Left lung (tissue), 10 donors: ENCODE measurements around the gene NLRC5. TPM values are rescaled to one million over a fixed set of nuclear protein-coding genes. Genes with fewer than 3 reads are reported as not detected.
A peak's percentile ranks its signal among the peaks of the same experiment; 100 is the strongest.

Experiments used
- ATAC-seq: fragments of 200-7000 bp; cut with Tn5 transposase; one replicate; pipeline ENCODE4 v1.9.1; 2020; ENCODE audit warnings: moderate library complexity
- DNase-seq, 4 donors: peaks; one replicate each; pipeline ENCODE4 v3.0.0-alpha.2; 2013 to 2020
- H3K27ac ChIP-seq, 2 donors: fragments of 200-600 bp; sonication (generic) in 1 of 2; one replicate each; pipeline versions ENCODE4 v1.5.0 to v1.8.0; 2020 to 2021
- H3K27me3 ChIP-seq, 2 donors: fragments of 200-600 bp; sonication (generic) in 1 of 2; one replicate each; pipeline versions ENCODE4 v1.5.0 to v1.8.0; 2020 to 2021
- H3K36me3 ChIP-seq, 2 donors: fragments of 200-600 bp; sonication (generic) in 1 of 2; one replicate each; pipeline versions ENCODE4 v1.5.0 to v1.8.0; 2020 to 2021
- H3K4me1 ChIP-seq, 2 donors: fragments of 200-600 bp; one replicate each; pipeline ENCODE4 v1.8.0; 2021
- H3K4me3 ChIP-seq, 2 donors: fragments of 200-600 bp; sonication (generic) in 1 of 2; one replicate each; pipeline versions ENCODE4 v1.5.0 to v1.8.0; 2020 to 2021; ENCODE audit warnings: mild to moderate bottlenecking in 1 of 2
- H3K9me3 ChIP-seq, 2 donors: fragments of 200-600 bp; sonication (generic) in 1 of 2; one replicate each; pipeline versions ENCODE4 v1.5.0 to v1.8.0; 2020 to 2021
- intact Hi-C, 2 donors: fragments of 100-400 bp; cut with DNase I; formaldehyde crosslinking; loops; one replicate each; pipeline versions ENCODE4 v1.11.2 to v1.14.2; 2022
- polyA plus RNA-seq, 6 donors: library from polyadenylated mRNA; unstranded; fragments of 120-200 nt; gene quantifications; one replicate each; pipeline ENCODE4 v1.2.1, GENCODE V29; 2013; ENCODE audit not compliant: insufficient read length in 6 of 6
- total RNA-seq, 2 donors: library from RNA; stranded (reverse); fragmentation: NEBNext Ultra II Directional; extraction: Animal tissue kit (Norgen Biotek cat#: 25700); gene quantifications; one replicate each; pipeline ENCODE4 v1.2.1, GENCODE V29; 2021
- TF ChIP-seq, protein P1 (sequence below), 2 donors: fragments of 200-600 bp; sonication (generic) in 1 of 2; IDR thresholded peaks; one replicate each; pipeline versions ENCODE4 v1.5.0 to v1.8.0; 2021; ENCODE audit warnings: antibody characterized with exemption in 2 of 2
- donor health status: DM: no; HTN: yes; CAD: no.
- donor health status: DM: no; HTN: no; CAD: no.

The NLRC5 gene
- total and polyA plus RNA-seq, 8 donors: 9.8 to 93.3 (median 12.9) TPM

- Histone ChIP-seq H3K36me3 (peaks cover 0 to 17% of the 10 kb centered on the region in 2 donors), H3K27ac (no peak overlapping the region), H3K4me3 (no peak overlapping the region), H3K9me3 (no peaks in the 10 kb centered on the region), H3K27me3 (no peaks in the 10 kb centered on the region), H3K4me1 (peaks cover 0 to 49% of the 10 kb centered on the region in 2 donors)
- TF ChIP-seq, protein P1, sequence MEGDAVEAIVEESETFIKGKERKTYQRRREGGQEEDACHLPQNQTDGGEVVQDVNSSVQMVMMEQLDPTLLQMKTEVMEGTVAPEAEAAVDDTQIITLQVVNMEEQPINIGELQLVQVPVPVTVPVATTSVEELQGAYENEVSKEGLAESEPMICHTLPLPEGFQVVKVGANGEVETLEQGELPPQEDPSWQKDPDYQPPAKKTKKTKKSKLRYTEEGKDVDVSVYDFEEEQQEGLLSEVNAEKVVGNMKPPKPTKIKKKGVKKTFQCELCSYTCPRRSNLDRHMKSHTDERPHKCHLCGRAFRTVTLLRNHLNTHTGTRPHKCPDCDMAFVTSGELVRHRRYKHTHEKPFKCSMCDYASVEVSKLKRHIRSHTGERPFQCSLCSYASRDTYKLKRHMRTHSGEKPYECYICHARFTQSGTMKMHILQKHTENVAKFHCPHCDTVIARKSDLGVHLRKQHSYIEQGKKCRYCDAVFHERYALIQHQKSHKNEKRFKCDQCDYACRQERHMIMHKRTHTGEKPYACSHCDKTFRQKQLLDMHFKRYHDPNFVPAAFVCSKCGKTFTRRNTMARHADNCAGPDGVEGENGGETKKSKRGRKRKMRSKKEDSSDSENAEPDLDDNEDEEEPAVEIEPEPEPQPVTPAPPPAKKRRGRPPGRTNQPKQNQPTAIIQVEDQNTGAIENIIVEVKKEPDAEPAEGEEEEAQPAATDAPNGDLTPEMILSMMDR (IDR thresholded peaks at IDR 0.05): no peak
- DNase-seq: no peak
- intact Hi-C loops: no loop called here
- no peak for ATAC-seq
These were observed 18.2 kb downstream of the NLRC5 start for GRCh38 chr16:57007530-57007929.

GRCh38 chr16:57008440-57008839 is 19.1 kb downstream of the NLRC5 start:
- no peaks in the 10 kb centered on the region for H3K27me3 ChIP-seq
- intact Hi-C loops: no loop called here
- TF ChIP-seq, protein P1 (IDR thresholded peaks at IDR 0.05): no peak
- H3K27ac ChIP-seq: no peak overlapping the region
- H3K36me3 ChIP-seq: peaks cover 0 to 14% of the 10 kb centered on the region in 2 donors
- H3K9me3 ChIP-seq: no peaks in the 10 kb centered on the region
- no peak overlapping the region for H3K4me3 ChIP-seq
- no peak for DNase-seq
- peaks cover 0 to 52% of the 10 kb centered on the region in 2 donors for H3K4me1 ChIP-seq
- no peak for ATAC-seq

DNA sequence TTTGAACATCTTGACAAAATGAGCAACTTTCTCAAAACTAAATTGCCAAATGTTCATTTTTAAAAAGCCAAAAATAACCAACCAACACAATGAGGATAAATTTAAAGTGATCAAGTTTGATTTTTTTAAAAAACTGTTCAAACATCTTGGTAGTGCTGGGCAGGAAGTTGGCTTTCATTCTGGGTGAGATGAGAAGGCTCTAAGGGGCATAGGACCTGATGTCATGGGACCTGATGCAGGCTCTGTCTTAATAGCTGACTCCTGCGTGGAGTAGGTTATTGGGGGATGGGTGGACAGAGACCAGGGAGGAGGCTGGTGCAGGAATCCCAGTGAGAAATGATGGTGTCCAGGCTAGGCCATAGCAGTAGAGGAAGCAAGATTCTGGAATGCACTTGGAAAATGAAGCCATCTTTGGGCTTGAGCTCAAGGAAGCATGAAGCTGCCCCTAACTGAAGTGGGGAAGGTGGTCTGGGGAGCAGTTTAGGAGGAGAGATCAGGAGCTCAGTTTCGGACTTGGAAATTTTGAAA is 20.4 kb downstream of the NLRC5 start:
- ATAC-seq (no peak), DNase-seq (no peak)
- Histone ChIP-seq H3K4me3 (no peak overlapping the region), H3K27me3 (no peaks in the 10 kb centered on the region), H3K27ac (no peak overlapping the region), H3K9me3 (no peaks in the 10 kb centered on the region), H3K4me1 (peaks cover 5 to 53% of the 10 kb centered on the region in 2 donors), H3K36me3 (peaks cover 0 to 3% of the 10 kb centered on the region in 2 donors)
- intact Hi-C loops: no loop called here
- TF ChIP-seq, protein P1 (IDR thresholded peaks at IDR 0.05): no peak

DNA sequence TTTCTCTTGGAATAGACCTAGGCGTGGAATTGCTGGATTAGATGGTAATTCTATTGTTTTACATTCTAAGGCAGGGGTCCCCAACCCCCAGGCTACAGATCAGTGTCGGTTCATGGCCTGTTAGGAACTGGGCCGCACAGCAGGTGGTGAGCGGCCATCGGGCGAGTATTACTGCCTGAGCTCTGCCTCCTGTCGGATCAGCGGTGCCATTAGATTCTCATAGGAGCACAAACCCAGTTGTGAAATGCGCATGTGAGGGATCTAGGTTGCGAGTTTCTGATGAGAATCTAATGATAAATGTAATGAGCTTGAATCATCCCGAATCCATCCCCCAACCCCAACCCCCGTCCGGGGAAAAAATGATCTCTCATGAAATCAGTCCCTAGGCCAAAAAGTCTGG is 23.0 kb downstream of the NLRC5 start:
- Histone ChIP-seq H3K9me3 (no peaks in the 10 kb centered on the region), H3K4me3 (no peak overlapping the region), H3K27me3 (no peaks in the 10 kb centered on the region), H3K36me3 (peaks cover 0 to 5% of the 10 kb centered on the region in 2 donors), H3K27ac (peak overlapping the region in 1 of 2 donors; percentile 13), H3K4me1 (peaks cover 5 to 60% of the 10 kb centered on the region in 2 donors)
- DNase-seq (no peak), ATAC-seq (no peak)
- intact Hi-C loops: no loop called here
- TF ChIP-seq, protein P1 (IDR thresholded peaks at IDR 0.05): no peak

- ATAC-seq (peak; percentile 65), DNase-seq (no peak)
- no peaks in the 10 kb centered on the region for H3K27me3 ChIP-seq
- H3K4me3 ChIP-seq: no peak overlapping the region
- TF ChIP-seq, protein P1 (IDR thresholded peaks at IDR 0.05): no peak
- peak overlapping the region in 1 of 2 donors; percentile 76 for H3K27ac ChIP-seq
- peaks cover 5 to 59% of the 10 kb centered on the region in 2 donors for H3K4me1 ChIP-seq
- no peaks in the 10 kb centered on the region for H3K9me3 ChIP-seq
- intact Hi-C loops: no loop called here
- H3K36me3 ChIP-seq: peaks cover 0 to 14% of the 10 kb centered on the region in 2 donors
These were observed 23.9 kb downstream of the NLRC5 start for GRCh38 chr16:57013229-57013628.
